HFF-Myc (cell line): ENCODE measurements around the gene TAL1.
"Not testable (repeated sequence)": the region's sequence is repeated elsewhere in the genome, so short reads cannot be mapped to it uniquely, and the experiment has no call there.

ENCODE experiments used
- DNase-seq: peaks from one replicate; pipeline ENCODE4 v3.0.0-alpha.2; 2011; ENCODE audit warnings: low read depth; ENCODE audit errors: extremely low read depth
- H3K4me3 ChIP-seq: replicated peaks from 2 replicates; pipeline ENCODE4 v1.5.1; 2011; ENCODE audit warnings: low read depth, mild to moderate bottlenecking, control low read depth, low read length
- TF ChIP-seq, protein P1 (sequence below): IDR thresholded peaks from 2 replicates; pipeline ENCODE4 v1.5.1; 2012; ENCODE audit warnings: mild to moderate bottlenecking, low read depth, low read length, control low read depth; ENCODE audit errors: missing control alignments

TAL1 gene

GRCh38 chr1:47232187-47232874 is at the start of gene TAL1:
TSS of gene TAL1 (minus strand) at chr1:47232225. CDS start at chr1:47225888, 6,337 bp downstream.
- TF ChIP-seq, protein P1, sequence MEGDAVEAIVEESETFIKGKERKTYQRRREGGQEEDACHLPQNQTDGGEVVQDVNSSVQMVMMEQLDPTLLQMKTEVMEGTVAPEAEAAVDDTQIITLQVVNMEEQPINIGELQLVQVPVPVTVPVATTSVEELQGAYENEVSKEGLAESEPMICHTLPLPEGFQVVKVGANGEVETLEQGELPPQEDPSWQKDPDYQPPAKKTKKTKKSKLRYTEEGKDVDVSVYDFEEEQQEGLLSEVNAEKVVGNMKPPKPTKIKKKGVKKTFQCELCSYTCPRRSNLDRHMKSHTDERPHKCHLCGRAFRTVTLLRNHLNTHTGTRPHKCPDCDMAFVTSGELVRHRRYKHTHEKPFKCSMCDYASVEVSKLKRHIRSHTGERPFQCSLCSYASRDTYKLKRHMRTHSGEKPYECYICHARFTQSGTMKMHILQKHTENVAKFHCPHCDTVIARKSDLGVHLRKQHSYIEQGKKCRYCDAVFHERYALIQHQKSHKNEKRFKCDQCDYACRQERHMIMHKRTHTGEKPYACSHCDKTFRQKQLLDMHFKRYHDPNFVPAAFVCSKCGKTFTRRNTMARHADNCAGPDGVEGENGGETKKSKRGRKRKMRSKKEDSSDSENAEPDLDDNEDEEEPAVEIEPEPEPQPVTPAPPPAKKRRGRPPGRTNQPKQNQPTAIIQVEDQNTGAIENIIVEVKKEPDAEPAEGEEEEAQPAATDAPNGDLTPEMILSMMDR = no peak
- no peak within 1 kb of the TSS for H3K4me3 ChIP-seq

GRCh38 chr1:47280142-47280541 is 48.1 kb upstream of the TAL1 start:
- DNase-seq = no peak
- TF ChIP-seq, protein P1 = no peak

More at GRCh38 chr1:47232187-47232874, at the start of gene TAL1:
- no peak for DNase-seq

GRCh38 chr1:47276850-47277249 is 44.8 kb upstream of the TAL1 start:
- TF ChIP-seq, protein P1 = no peak
- no peak for DNase-seq
- H3K4me3 ChIP-seq = no peak overlapping the region

More at GRCh38 chr1:47280142-47280541, 48.1 kb upstream of the TAL1 start:
- no peak overlapping the region for H3K4me3 ChIP-seq

GRCh38 chr1:47275811-47276210 is 43.8 kb upstream of the TAL1 start:
- DNase-seq, H3K4me3 ChIP-seq: not testable (repeated sequence)

GRCh38 chr1:47265529-47265928 is 33.5 kb upstream of the TAL1 start:
- not testable (repeated sequence) for H3K4me3 ChIP-seq, DNase-seq

DNA sequence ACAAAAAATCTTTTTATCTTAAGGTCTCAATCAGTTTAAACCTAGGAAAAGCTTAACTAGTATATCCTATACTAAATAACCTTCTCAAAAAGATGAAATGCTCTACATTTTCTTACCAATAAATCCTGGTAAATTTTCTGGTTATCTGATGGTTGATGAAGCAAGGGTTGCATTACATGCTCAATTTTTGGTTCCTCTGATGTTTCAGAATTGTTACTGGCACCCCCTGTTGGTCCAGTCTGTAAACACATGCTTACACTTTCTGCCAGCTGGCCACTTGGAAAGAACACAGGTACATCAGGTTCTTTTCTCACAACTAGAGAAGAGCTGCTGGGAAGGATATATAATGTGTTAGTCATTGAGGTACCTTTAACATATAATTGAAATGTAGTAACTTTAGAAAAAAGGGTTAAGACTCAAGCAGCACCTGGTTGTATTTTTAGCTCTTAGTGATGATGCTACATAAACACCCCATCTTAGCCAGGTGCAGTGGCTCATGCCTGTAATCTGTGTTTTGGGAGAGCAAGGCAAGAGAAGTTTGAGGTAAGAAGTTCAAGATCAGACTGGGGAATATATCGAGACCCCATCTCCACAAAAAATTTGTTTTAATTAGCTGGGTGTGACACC is 30.9 kb upstream of the TAL1 start:
- DNase-seq = peak; percentile 4
- TF ChIP-seq, protein P1 = peak; percentile 63
- H3K4me3 ChIP-seq = no peak overlapping the region

DNA sequence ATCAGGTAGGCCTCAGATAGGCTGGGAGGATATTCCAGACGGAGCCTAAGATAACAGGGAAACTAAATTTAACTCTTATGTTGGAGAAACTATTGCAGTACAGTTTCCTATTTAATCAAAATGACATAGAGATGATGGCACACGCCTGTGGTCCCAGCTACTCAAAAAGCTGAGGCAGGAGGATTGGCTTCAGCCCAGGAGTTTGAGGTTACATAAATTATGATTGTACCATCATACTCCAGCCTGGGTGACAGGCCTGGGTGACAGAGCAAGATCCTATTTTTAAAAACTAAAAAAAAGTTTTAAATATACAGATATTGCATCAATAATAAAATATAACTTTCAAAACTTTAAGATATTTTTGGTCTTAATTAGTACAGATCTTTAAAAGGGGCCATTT is 25.2 kb upstream of the TAL1 start:
- no peak overlapping the region for H3K4me3 ChIP-seq
- TF ChIP-seq, protein P1 = no peak
- no peak for DNase-seq

GRCh38 chr1:47252795-47253194 is 20.8 kb upstream of the TAL1 start:
- TF ChIP-seq, protein P1 = no peak

More at GRCh38 chr1:47252795-47253194, 20.8 kb upstream of the TAL1 start:
- no peak for DNase-seq
- H3K4me3 ChIP-seq = no peak overlapping the region
